Activated CD4-positive, alpha-beta T cell treated with anti-CD3 and anti-CD28 coated beads for 36 hours (primary cell): Measurements from ENCODE around the gene PID1. TPM values are rescaled to one million over a fixed set of nuclear protein-coding genes. Genes with fewer than 3 reads are reported as not detected.
"Not testable (repeated sequence)": the region's sequence is repeated elsewhere in the genome, so short reads cannot be mapped to it uniquely, and the experiment has no call there.

Experiments used
- ATAC-seq: fragments of 200-7000 bp; cut with Tn5 transposase; one replicate; pipeline ENCODE4 v1.10.0; 2021; ENCODE audit warnings: mild to moderate bottlenecking, moderate library complexity
- CTCF ChIA-PET: fragments of 350-600 bp; sonication (Branson Sonifier 250); formaldehyde crosslinking; loops from one replicate; lab custom pipeline; 2021; ENCODE audit warnings: antibody characterized with exemption; lab: Charles Lee
- POLR2A ChIA-PET: fragments of 350-600 bp; sonication (Branson Sonifier 250); formaldehyde crosslinking; loops from one replicate; lab custom pipeline; 2021; ENCODE audit warnings: antibody characterized with exemption, inconsistent platforms; lab: Charles Lee
- DNase-seq: peaks from one replicate; pipeline ENCODE4 v3.0.0-alpha.2; 2020
- H3K27ac Mint-ChIP-seq: one replicate; pipeline ENCODE4 v1.8.0; 2021; ENCODE audit warnings: mixed read lengths
- H3K27me3 Mint-ChIP-seq: one replicate; pipeline ENCODE4 v1.8.0; 2021; ENCODE audit warnings: mixed read lengths
- H3K36me3 Mint-ChIP-seq: one replicate; pipeline ENCODE4 v1.8.0; 2021; ENCODE audit warnings: low read depth, mixed read lengths
- H3K4me1 Mint-ChIP-seq: one replicate; pipeline ENCODE4 v1.8.0; 2021; ENCODE audit warnings: mixed read lengths
- H3K4me3 Mint-ChIP-seq: one replicate; pipeline ENCODE4 v1.8.0; 2021; ENCODE audit warnings: mild to moderate bottlenecking, moderate library complexity, mixed read lengths
- H3K9me3 Mint-ChIP-seq: one replicate; pipeline ENCODE4 v1.8.0; 2021; ENCODE audit warnings: low read depth, mixed read lengths
- intact Hi-C, 2 experiments: fragments of 100-400 bp; cut with DNase I in 1 of 2; cut with micrococcal nuclease in 1 of 2; formaldehyde crosslinking; loops; one replicate each; pipeline versions ENCODE4 v1.14.2 to v1.15.1; 2022 to 2024; cut with DNase I, micrococcal nuclease
- total RNA-seq, 2 experiments: library from RNA; stranded (reverse); gene quantifications; one replicate each; pipeline ENCODE4 v1.2.3, GENCODE V29; 2021

The PID1 gene
- total RNA-seq, 2 experiments from 2014 or later, result not detected

DNA sequence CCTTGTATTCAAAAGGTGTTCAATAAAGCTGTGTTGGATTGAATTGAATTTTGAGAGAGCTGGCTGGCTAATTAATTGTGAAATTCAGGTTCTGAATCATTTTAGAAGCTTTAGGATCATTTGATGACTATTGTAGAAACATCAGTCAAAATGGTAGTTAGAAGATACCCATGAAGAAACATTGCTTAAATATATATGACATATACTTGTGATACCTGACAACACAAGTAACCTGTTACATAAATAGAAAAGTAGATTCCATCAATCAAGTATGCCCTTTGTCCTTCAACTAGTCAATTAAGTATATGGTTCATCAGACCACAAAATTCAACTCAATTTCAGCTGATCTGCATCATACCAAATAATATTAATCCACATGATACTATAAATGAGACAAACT lies 185.6 kb downstream of the PID1 start:
- intact Hi-C loops, result no loop called here
- CTCF ChIA-PET, result no interaction called here
- POLR2A ChIA-PET, result no interaction called here
- ATAC-seq (no peak), DNase-seq (no peak)
- H3K4me3 Mint-ChIP-seq, result no peak overlapping the region
- no peak overlapping the region for H3K27ac Mint-ChIP-seq
- no peaks in the 10 kb centered on the region for H3K27me3 Mint-ChIP-seq
- H3K36me3 Mint-ChIP-seq, result no peaks in the 10 kb centered on the region
- no peaks in the 10 kb centered on the region for H3K4me1 Mint-ChIP-seq
- peaks cover 6% of the 10 kb centered on the region for H3K9me3 Mint-ChIP-seq

DNA sequence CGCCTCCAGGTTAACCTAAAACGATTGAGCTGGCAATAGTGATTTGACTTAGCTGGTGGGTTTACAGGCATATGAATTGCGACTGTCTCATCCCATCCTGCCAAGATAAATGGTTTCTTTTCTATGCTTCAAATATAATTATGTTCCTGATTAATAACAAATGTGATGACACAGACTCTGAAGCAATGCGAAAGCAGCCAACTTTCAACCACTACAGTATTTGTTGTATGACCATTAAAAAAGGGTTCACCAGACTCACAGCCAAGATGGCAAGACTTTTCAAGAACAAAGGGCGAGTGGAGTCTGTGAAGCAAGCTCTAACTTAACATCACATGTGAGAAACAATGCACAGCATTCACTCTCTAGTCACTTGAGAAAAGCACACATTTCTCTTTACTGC lies 186.6 kb downstream of the PID1 start:
- intact Hi-C loops, result no loop called here
- Mint-ChIP-seq H3K4me3 (no peak overlapping the region), H3K9me3 (peaks cover 6% of the 10 kb centered on the region), H3K36me3 (no peaks in the 10 kb centered on the region), H3K27ac (no peak overlapping the region), H3K27me3 (no peaks in the 10 kb centered on the region), H3K4me1 (no peaks in the 10 kb centered on the region)
- ChIA-PET CTCF (no interaction called here), POLR2A (no interaction called here)
- DNase-seq (no peak), ATAC-seq (no peak)

- Mint-ChIP-seq H3K9me3 (peaks cover 6% of the 10 kb centered on the region), H3K4me1 (no peaks in the 10 kb centered on the region), H3K4me3 (no peak overlapping the region), H3K27me3 (no peaks in the 10 kb centered on the region), H3K36me3 (no peaks in the 10 kb centered on the region), H3K27ac (no peak overlapping the region)
- no peak for ATAC-seq
- CTCF ChIA-PET, result no interaction called here
- DNase-seq, result no peak
- POLR2A ChIA-PET, result no interaction called here
- intact Hi-C loops, result no loop called here
Observed at GRCh38 chr2:229083606-229084340, 187.3 kb downstream of the PID1 start.

DNA sequence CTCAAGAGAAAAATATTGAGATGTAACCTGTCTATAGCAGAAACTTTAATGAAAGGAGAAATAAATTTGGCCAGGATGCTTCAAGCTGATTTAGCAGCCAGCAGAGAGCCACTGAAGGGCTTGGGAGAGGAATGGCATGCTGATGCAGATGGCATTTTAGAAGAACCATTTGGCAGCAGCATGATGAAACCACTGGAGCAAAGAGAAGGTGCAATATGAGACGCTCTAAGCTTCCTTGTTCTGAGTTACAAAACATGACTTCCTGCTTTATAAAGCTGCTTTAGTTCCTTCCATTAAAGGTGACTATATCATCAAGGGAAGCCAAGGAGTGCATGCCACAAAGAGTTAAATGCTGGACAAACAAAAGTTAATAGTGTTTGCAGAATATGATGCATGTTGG lies 189.7 kb downstream of the PID1 start:
- ChIA-PET CTCF (interaction anchor here (0.5 kb wide), 1 partner anchor 120 kb away, joined by 3 read pairs; no protein-coding TSS in a partner anchor), POLR2A (no interaction called here)
- ATAC-seq (no peak), DNase-seq (no peak)
- H3K9me3 Mint-ChIP-seq, result peaks cover 11% of the 10 kb centered on the region
- no peak overlapping the region for H3K4me3 Mint-ChIP-seq
- H3K4me1 Mint-ChIP-seq, result no peaks in the 10 kb centered on the region
- H3K36me3 Mint-ChIP-seq, result no peaks in the 10 kb centered on the region
- H3K27me3 Mint-ChIP-seq, result no peaks in the 10 kb centered on the region
- intact Hi-C loops, result no loop called here
- no peak overlapping the region for H3K27ac Mint-ChIP-seq

GRCh38 chr2:229080172-229080571 lies 190.9 kb downstream of the PID1 start:
- DNase-seq (no peak), ATAC-seq (no peak)
- Mint-ChIP-seq H3K27ac (no peak overlapping the region), H3K27me3 (no peaks in the 10 kb centered on the region), H3K4me1 (no peaks in the 10 kb centered on the region), H3K9me3 (peaks cover 17% of the 10 kb centered on the region), H3K4me3 (no peak overlapping the region), H3K36me3 (no peaks in the 10 kb centered on the region)
- intact Hi-C loops, result no loop called here
- CTCF ChIA-PET, result no interaction called here
- POLR2A ChIA-PET, result no interaction called here

- DNase-seq, POLR2A ChIA-PET, H3K4me3 Mint-ChIP-seq, H3K27ac Mint-ChIP-seq, H3K4me1 Mint-ChIP-seq, intact Hi-C loops, H3K27me3 Mint-ChIP-seq, ATAC-seq, H3K36me3 Mint-ChIP-seq, CTCF ChIA-PET: not testable (repeated sequence)
- peaks cover 14% of the 10 kb centered on the region for H3K9me3 Mint-ChIP-seq
Observed at GRCh38 chr2:229076886-229077285, 194.2 kb downstream of the PID1 start.

- intact Hi-C loops, result no loop called here
- CTCF ChIA-PET, result no interaction called here
- POLR2A ChIA-PET, result no interaction called here
- H3K27ac Mint-ChIP-seq, result no peak overlapping the region
- no peak for DNase-seq
- peaks cover 13% of the 10 kb centered on the region for H3K9me3 Mint-ChIP-seq
- H3K36me3 Mint-ChIP-seq, result no peaks in the 10 kb centered on the region
- no peak overlapping the region for H3K4me3 Mint-ChIP-seq
- no peaks in the 10 kb centered on the region for H3K27me3 Mint-ChIP-seq
- ATAC-seq, result no peak
- H3K4me1 Mint-ChIP-seq, result no peaks in the 10 kb centered on the region
Observed at GRCh38 chr2:229073935-229074334, 197.2 kb downstream of the PID1 start.

GRCh38 chr2:229071292-229071976 lies 199.7 kb downstream of the PID1 start:
- Mint-ChIP-seq H3K9me3 (peaks cover 11% of the 10 kb centered on the region), H3K4me3 (no peak overlapping the region), H3K4me1 (no peaks in the 10 kb centered on the region), H3K27ac (no peak overlapping the region), H3K27me3 (no peaks in the 10 kb centered on the region), H3K36me3 (no peaks in the 10 kb centered on the region)
- ChIA-PET POLR2A (no interaction called here), CTCF (no interaction called here)
- intact Hi-C loops, result no loop called here
- ATAC-seq (no peak), DNase-seq (no peak)

DNA sequence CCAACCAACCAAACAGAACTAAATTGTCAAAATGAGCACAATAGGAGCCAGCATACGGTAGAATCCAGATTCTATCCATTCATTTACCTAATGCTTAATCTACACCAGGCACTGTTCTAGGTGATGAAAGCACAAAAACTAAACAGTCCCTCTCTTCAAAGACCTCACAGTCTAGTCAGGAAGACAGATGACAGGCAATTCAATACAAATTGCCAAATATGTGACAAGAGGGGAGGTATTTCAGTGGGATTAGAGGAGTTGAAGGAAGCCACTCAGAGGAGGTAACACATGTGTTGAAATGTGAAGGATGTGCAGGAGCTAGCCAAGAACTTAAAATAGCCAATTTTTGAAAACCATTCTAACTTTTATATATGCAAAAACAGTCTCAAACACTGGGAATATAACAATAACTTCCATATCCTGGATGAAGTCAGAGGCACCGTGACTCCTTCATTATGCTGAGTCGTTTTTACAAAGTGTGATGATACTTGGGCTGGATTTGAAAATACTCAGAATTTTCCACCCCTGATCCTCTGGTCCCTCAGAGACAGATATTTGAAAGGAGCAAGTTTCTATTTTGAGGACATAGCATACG lies 204.9 kb downstream of the PID1 start:
- no peaks in the 10 kb centered on the region for H3K36me3 Mint-ChIP-seq
- H3K4me3 Mint-ChIP-seq, result no peak overlapping the region
- no peak overlapping the region for H3K27ac Mint-ChIP-seq
- ChIA-PET POLR2A (no interaction called here), CTCF (no interaction called here)
- no peaks in the 10 kb centered on the region for H3K27me3 Mint-ChIP-seq
- no peaks in the 10 kb centered on the region for H3K4me1 Mint-ChIP-seq
- peaks cover 7% of the 10 kb centered on the region for H3K9me3 Mint-ChIP-seq
- DNase-seq (no peak), ATAC-seq (no peak)
- intact Hi-C loops, result no loop called here

DNA sequence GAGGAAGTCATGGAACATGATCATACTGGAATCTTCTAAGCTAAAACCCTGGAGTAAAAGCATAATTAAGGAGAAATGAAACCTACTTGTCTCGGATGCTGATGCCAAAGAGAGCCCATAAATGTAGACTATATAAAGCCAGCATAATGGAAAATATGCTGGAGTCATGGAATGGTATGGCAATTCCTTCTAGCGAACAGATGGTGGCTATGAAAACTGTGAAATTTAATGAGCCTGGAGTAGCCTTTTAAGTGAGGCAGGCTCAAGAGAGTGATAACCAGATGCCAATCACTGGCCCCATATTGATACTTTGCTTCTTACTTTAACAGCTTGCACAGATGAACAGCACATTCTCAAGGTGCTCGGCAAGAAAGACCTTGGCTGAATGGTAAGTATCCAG lies 206.3 kb downstream of the PID1 start:
- no peak overlapping the region for H3K27ac Mint-ChIP-seq
- peaks cover 10% of the 10 kb centered on the region for H3K9me3 Mint-ChIP-seq
- no peaks in the 10 kb centered on the region for H3K4me1 Mint-ChIP-seq
- no peak overlapping the region for H3K4me3 Mint-ChIP-seq
- CTCF ChIA-PET, result no interaction called here
- H3K27me3 Mint-ChIP-seq, result no peaks in the 10 kb centered on the region
- intact Hi-C loops, result no loop called here
- DNase-seq (no peak), ATAC-seq (no peak)
- H3K36me3 Mint-ChIP-seq, result no peaks in the 10 kb centered on the region
- POLR2A ChIA-PET, result no interaction called here

- intact Hi-C loops, result no loop called here
- Mint-ChIP-seq H3K4me1 (no peaks in the 10 kb centered on the region), H3K9me3 (peaks cover 7% of the 10 kb centered on the region), H3K27me3 (no peaks in the 10 kb centered on the region), H3K27ac (no peak overlapping the region), H3K36me3 (no peaks in the 10 kb centered on the region), H3K4me3 (no peak overlapping the region)
- ATAC-seq (no peak), DNase-seq (no peak)
- ChIA-PET POLR2A (interaction anchor here (0.7 kb wide), 1 partner anchor 1083 kb away, joined by 3 read pairs; no protein-coding TSS in a partner anchor), CTCF (interaction anchor here (0.7 kb wide), 1 partner anchor 121 kb away, joined by 3 read pairs; no protein-coding TSS in a partner anchor)
Observed at GRCh38 chr2:229060147-229060546, 210.9 kb downstream of the PID1 start.
